Stimulated activated naive CD4-positive, alpha-beta T cell (primary cell): ENCODE results near the gene NLRP7.
"Not testable (repeated sequence)": the region's sequence is repeated elsewhere in the genome, so short reads cannot be mapped to it uniquely, and the experiment has no call there.

Experiments used
- DNase-seq, 6 experiments: peaks; one replicate each; lab custom pipeline; 2025; lab: John Stamatoyannopoulos, UW

Gene NLRP7

GRCh38 chr19:54919646-54920563 is 27.4 kb downstream of the NLRP7 start:
- not testable (repeated sequence) for DNase-seq

- DNase-seq = no peak
These were observed 28.8 kb downstream of the NLRP7 start for GRCh38 chr19:54918499-54918898.

- no peak for DNase-seq
These were observed 30.5 kb downstream of the NLRP7 start for GRCh38 chr19:54916822-54917221.

- DNase-seq = not testable (repeated sequence)
These were observed 39.4 kb downstream of the NLRP7 start for GRCh38 chr19:54907899-54908298.

- no peak for DNase-seq
These were observed 40.5 kb downstream of the NLRP7 start for GRCh38 chr19:54906819-54907218.

- no peak for DNase-seq
These were observed 41.4 kb downstream of the NLRP7 start, which contains the start of gene NCR1 for GRCh38 chr19:54905803-54906511. NCR1 (plus strand) TSS chr19:54906148; CDS start chr19:54906188, 40 bp downstream.

GRCh38 chr19:54905421-54905802 is 41.9 kb downstream of the NLRP7 start:
- DNase-seq = no peak

GRCh38 chr19:54904261-54904660 is 43.1 kb downstream of the NLRP7 start:
- not testable (repeated sequence) for DNase-seq

- DNase-seq = no peak
These were observed 44.0 kb downstream of the NLRP7 start for GRCh38 chr19:54903303-54903702.

- no peak for DNase-seq
These were observed 45.3 kb downstream of the NLRP7 start for GRCh38 chr19:54902061-54902460.

GRCh38 chr19:54901153-54901552 is 46.2 kb downstream of the NLRP7 start:
- DNase-seq = not testable (repeated sequence)

- DNase-seq = not testable (repeated sequence)
These were observed 47.7 kb downstream of the NLRP7 start for GRCh38 chr19:54899646-54900045.

GRCh38 chr19:54898685-54899084 is 48.6 kb downstream of the NLRP7 start:
- DNase-seq = not testable (repeated sequence)

GRCh38 chr19:54896036-54896435 is 51.3 kb downstream of the NLRP7 start:
- no peak for DNase-seq

GRCh38 chr19:54894106-54894505 is 53.2 kb downstream of the NLRP7 start:
- DNase-seq = not testable (repeated sequence)

GRCh38 chr19:54893406-54893805 is 53.9 kb downstream of the NLRP7 start:
- DNase-seq = no peak

- no peak for DNase-seq
These were observed 57.8 kb downstream of the NLRP7 start for GRCh38 chr19:54889566-54889965.

- no peak for DNase-seq
These were observed 59.1 kb downstream of the NLRP7 start for GRCh38 chr19:54888239-54888638.

GRCh38 chr19:54883228-54883627 is 64.1 kb downstream of the NLRP7 start:
- DNase-seq = no peak

- DNase-seq = no peak
These were observed 64.6 kb downstream of the NLRP7 start for GRCh38 chr19:54882758-54883157.

GRCh38 chr19:54881884-54882283 is 65.4 kb downstream of the NLRP7 start:
- DNase-seq = no peak

- DNase-seq = no peak
These were observed 69.9 kb downstream of the NLRP7 start for GRCh38 chr19:54877471-54877870.

GRCh38 chr19:54875506-54875905 is 71.8 kb downstream of the NLRP7 start:
- DNase-seq = no peak
